GM12878 (cell line): ENCODE measurements around the gene NAXE. TPM values are rescaled to one million over a fixed set of nuclear protein-coding genes. Genes with fewer than 3 reads are reported as not detected.
A peak's percentile ranks its signal among the peaks of the same experiment; 100 is the strongest.

Source experiments
- ATAC-seq: fragments of 200-7000 bp; cut with Tn5 transposase; 3 replicates; pipeline ENCODE4 v1.9.1; 2020; ENCODE audit warnings: mild to moderate bottlenecking, moderate library complexity
- BruUV-seq: library from RNA; stranded (reverse); fragments of 400-500 nt; replicated peaks from 2 replicates; lab custom pipeline; 2021; lab: Mats Ljungman, UMichigan
- CTCF ChIA-PET: fragments of 300-600 bp; sonication (Branson Sonifier 250); formaldehyde crosslinking; extraction: SDS; loops from one replicate; lab custom pipeline; 2021; ENCODE audit warnings: inconsistent platforms; lab: Yijun Ruan, JAX
- POLR2A ChIA-PET: fragments of 350-600 bp; formaldehyde crosslinking; extraction: SDS; loops from one replicate; lab custom pipeline; 2021; ENCODE audit warnings: inconsistent platforms; lab: Charles Lee
- RAD21 ChIA-PET: fragments of 300-600 bp; sonication (Branson Sonifier 250); formaldehyde crosslinking; loops from one replicate; lab custom pipeline; 2023; ENCODE audit warnings: antibody characterized with exemption; ENCODE audit not compliant: unreplicated experiment; lab: Charles Lee
- SMC1A ChIA-PET: fragments of 300-600 bp; sonication (Branson Sonifier 250); formaldehyde crosslinking; loops from one replicate; lab custom pipeline; 2023; ENCODE audit not compliant: unreplicated experiment, uncharacterized antibody; lab: Charles Lee
- DNase-seq: peaks from one replicate; pipeline ENCODE4 v3.0.0-alpha.2; 2011; ENCODE audit warnings: low read depth, low spot score
- FAIRE-seq: peaks from 3 replicates; lab custom pipeline; 2011; peaks lifted over from hg19 to GRCh38; lab: Jason Lieb, UNC
- H2AFZ ChIP-seq: 2 replicates; pipeline ENCODE4 v1.6.0; 2011; ENCODE audit warnings: low read depth, low read length, control low read depth; ENCODE audit not compliant: control insufficient read depth
- H3K27ac ChIP-seq: 2 replicates; pipeline ENCODE4 v1.5.1; 2011; ENCODE audit warnings: control low read depth; ENCODE audit not compliant: control insufficient read depth, insufficient read depth
- H3K27me3 ChIP-seq, 2 experiments: replicated peaks in 1 of 2; 2 replicates each; pipeline versions ENCODE4 v1.6.0 to v1.6.1; 2011; ENCODE audit warnings: low read length in 1 of 2; ENCODE audit not compliant: control insufficient read depth in 2 of 2, insufficient read depth in 2 of 2
- H3K36me3 ChIP-seq, 2 experiments: 2 replicates each; pipeline ENCODE4 v1.5.1; 2011; ENCODE audit warnings: low read length in 1 of 2; ENCODE audit not compliant: control insufficient read depth in 2 of 2, insufficient read depth in 2 of 2
- H3K4me1 ChIP-seq: 2 replicates; pipeline ENCODE4 v1.6.1; 2011; ENCODE audit warnings: mild to moderate bottlenecking, low read length, moderate library complexity, mixed read lengths; ENCODE audit not compliant: control insufficient read depth, insufficient read depth
- H3K4me2 ChIP-seq: 2 replicates; pipeline ENCODE4 v1.6.0; 2011; ENCODE audit warnings: control low read depth; ENCODE audit not compliant: control insufficient read depth, insufficient read depth
- H3K4me3 ChIP-seq: fragments of 200-600 bp; sonication (generic); 2 replicates; pipeline ENCODE4 v1.5.1; 2016
- H3K79me2 ChIP-seq: 2 replicates; pipeline ENCODE4 v1.6.0; 2011; ENCODE audit warnings: low read length; ENCODE audit not compliant: control insufficient read depth, insufficient read depth
- H3K9ac ChIP-seq: 2 replicates; pipeline ENCODE4 v1.8.0; 2011; ENCODE audit warnings: low read length, control low read depth, mixed read lengths; ENCODE audit not compliant: control insufficient read depth, insufficient read depth
- H3K9me3 ChIP-seq: replicated peaks from 3 replicates; pipeline ENCODE4 v1.5.1; 2011; ENCODE audit warnings: mild to moderate bottlenecking, low read length; ENCODE audit not compliant: control insufficient read depth, insufficient read depth
- H4K20me1 ChIP-seq: 2 replicates; pipeline ENCODE4 v1.6.0; 2011; ENCODE audit not compliant: control insufficient read depth, insufficient read depth
- BMI1 ChIP-seq: fragments of 450-650 bp; IDR thresholded peaks from 2 replicates; pipeline ENCODE4 v1.6.1; 2016; ENCODE audit warnings: mild to moderate bottlenecking, moderate library complexity, borderline replicate concordance
- FOS ChIP-seq: IDR thresholded peaks from 3 replicates; pipeline ENCODE4 v1.6.1; 2011; ENCODE audit warnings: borderline replicate concordance; ENCODE audit not compliant: insufficient read length; ENCODE audit errors: extremely low read depth
- FOXM1 ChIP-seq: IDR thresholded peaks from 2 replicates; pipeline ENCODE4 v1.6.1; 2012; ENCODE audit warnings: low read depth, mild to moderate bottlenecking, inconsistent platforms, low read length, moderate library complexity
- SMAD5 ChIP-seq: IDR thresholded peaks from 2 replicates; pipeline ENCODE4 v1.6.1; 2016; ENCODE audit warnings: antibody characterized with exemption, low read depth
- TAF1 ChIP-seq: IDR thresholded peaks from 2 replicates; pipeline ENCODE4 v1.6.1; 2011; ENCODE audit warnings: mild to moderate bottlenecking, low read depth, low read length, borderline replicate concordance
- TCF7 ChIP-seq: IDR thresholded peaks from 2 replicates; pipeline ENCODE4 v1.6.1; 2014; ENCODE audit warnings: antibody characterized with exemption, borderline replicate concordance
- WGBS: methylation state at CpG from one replicate; pipeline ENCODE4 v1.1.6; 2016; ENCODE audit warnings: low lambda C conversion rate; ENCODE audit not compliant: insufficient replicate concordance, insufficient coverage; ENCODE audit errors: missing lambda C conversion rate; 5-methylcytosine and 5-hydroxymethylcytosine counted together
- in situ Hi-C: fragments of 300-500 bp; cut with MboI; formaldehyde crosslinking; loops from 9 replicates; pipeline ENCODE4 v1.14.3; 2018; ENCODE audit warnings: mixed read lengths
- intact Hi-C: fragments of 100-400 bp; cut with micrococcal nuclease; formaldehyde crosslinking; loops from one replicate; pipeline ENCODE4 v1.14.2; 2022; ENCODE audit not compliant: unreplicated experiment
- polyA plus RNA-seq, 11 experiments: library from polyadenylated mRNA; depleted of rRNA in 4 of 11; unstranded in 6 of 11; stranded (reverse) in 5 of 11; fragments of >200 nt; fragmentation: Nextera tagmentation in 4 of 11; fragmentation: Illumina TruSeq in 1 of 11; extraction: Ambion mirVana in 4 of 11; extraction: Trizol in 1 of 11; gene quantifications; 1 replicate in 1 of 11; 2 replicates in 10 of 11; pipeline versions ENCODE4 v1.2.1 to v1.2.3, GENCODE V29; 2011 to 2016; ENCODE audit warnings: inconsistent platforms in 2 of 11, missing spikeins in 2 of 11, low read depth in 1 of 11
- total RNA-seq, 4 experiments: library from RNA; depleted of rRNA in 3 of 4; stranded (reverse); fragments of >200 nt in 3 of 4; fragmentation: Illumina TruSeq in 1 of 4; extraction: Trizol in 1 of 4; gene quantifications; 2 replicates each; pipeline versions ENCODE4 v1.2.1 to v1.2.3, GENCODE V29; 2013 to 2021
- TF ChIP-seq, protein P1 (sequence below): fragments of 450-650 bp; IDR thresholded peaks from 2 replicates; pipeline ENCODE4 v1.6.1; 2016; ENCODE audit warnings: mild to moderate bottlenecking

The NAXE gene
- total and polyA plus RNA-seq, 10 of the 15 experiments (the other 5 are each of a cell fraction or from before 2014, with no cell fraction given), result 17.8 to 93.3 (median 68.8) TPM

- Histone ChIP-seq H3K79me2 (no peaks in the 10 kb centered on the region), H3K36me3 (no peaks in the 10 kb centered on the region), H3K4me3 (no peak overlapping the region), H3K4me1 (peaks cover 13% of the 10 kb centered on the region), H3K9ac (no peak overlapping the region), H3K9me3 (no peaks in the 10 kb centered on the region), H4K20me1 (no peaks in the 10 kb centered on the region), H3K27ac (no peak overlapping the region), H3K27me3 (no peaks in the 10 kb centered on the region; a peak in 1 of 4 replicates), H2AFZ (no peak overlapping the region), H3K4me2 (no peak overlapping the region)
- DNase-seq (no peak), FAIRE-seq (no peak), ATAC-seq (no peak)
- ChIA-PET SMC1A (interaction anchor here (1.0 to 1.4 kb wide), 2 partner anchors 30 to 132 kb away, joined by 3 read pairs; no protein-coding TSS in a partner anchor), POLR2A (interaction anchor here (0.6 to 1.2 kb wide), 2 partner anchors 15 to 70 kb away, joined by 3 read pairs; no protein-coding TSS in a partner anchor), CTCF (interaction anchor here (1.3 to 5.7 kb wide), 2 partner anchors 97 to 192 kb away, joined by 3 to 25 read pairs; no protein-coding TSS in a partner anchor), RAD21 (interaction anchor here (1.8 kb wide), 1 partner anchor 121 kb away, joined by 5 read pairs; no protein-coding TSS in a partner anchor)
- BruUV-seq, result no TSS peak
- in situ Hi-C loops (no loop called here), intact Hi-C loops (no loop called here)
- TF ChIP-seq FOS (no peak), BMI1 (no peak), FOXM1 (no peak), TAF1 (no peak), SMAD5 (no peak)
- WGBS, result 56% methylated on average over 4 of the region's 7 CpGs
Measured at GRCh38 chr1:156578055-156578454, 13.5 kb upstream of the NAXE start.

GRCh38 chr1:156579472-156579871 is 12.1 kb upstream of the NAXE start, which contains the start of gene TTC24:
TTC24 (plus strand) TSS chr1:156579723; CDS start chr1:156581365, 1,642 bp downstream.
- in situ Hi-C loops, result no loop called here

More at GRCh38 chr1:156579472-156579871, 12.1 kb upstream of the NAXE start, which contains the start of gene TTC24:
- Histone ChIP-seq H3K9ac (no peak within 1 kb of the TSS), H3K4me3 (no peak within 1 kb of the TSS), H2AFZ (no peak within 1 kb of the TSS), H3K4me1 (peaks cover 16% of the 10 kb centered on the region), H3K9me3 (no peaks in the 10 kb centered on the region), H3K79me2 (no peaks in the 10 kb centered on the region), H3K4me2 (no peak within 1 kb of the TSS), H3K27me3 (no peaks in the 10 kb centered on the region), H3K27ac (no peak within 1 kb of the TSS), H3K36me3 (no peaks in the 10 kb centered on the region), H4K20me1 (no peaks in the 10 kb centered on the region)
- ChIA-PET CTCF (interaction anchor here (0.7 to 5.7 kb wide), 13 partner anchors 14 to 194 kb away, joined by 3 to 36 read pairs (median 3); partner anchors contain the start of gene MEF2D), SMC1A (interaction anchor here (1.4 to 1.9 kb wide), 4 partner anchors 12 to 193 kb away, joined by 3 to 5 read pairs (median 4); partner anchors contain the start of gene NAXE), RAD21 (interaction anchor here (1.2 to 1.8 kb wide), 4 partner anchors 75 to 122 kb away, joined by 3 to 5 read pairs (median 4); no protein-coding TSS in a partner anchor), POLR2A (no interaction called here)
- ATAC-seq, result no peak
- DNase-seq, result no peak
- no peak for FAIRE-seq
- TF ChIP-seq, protein P1, sequence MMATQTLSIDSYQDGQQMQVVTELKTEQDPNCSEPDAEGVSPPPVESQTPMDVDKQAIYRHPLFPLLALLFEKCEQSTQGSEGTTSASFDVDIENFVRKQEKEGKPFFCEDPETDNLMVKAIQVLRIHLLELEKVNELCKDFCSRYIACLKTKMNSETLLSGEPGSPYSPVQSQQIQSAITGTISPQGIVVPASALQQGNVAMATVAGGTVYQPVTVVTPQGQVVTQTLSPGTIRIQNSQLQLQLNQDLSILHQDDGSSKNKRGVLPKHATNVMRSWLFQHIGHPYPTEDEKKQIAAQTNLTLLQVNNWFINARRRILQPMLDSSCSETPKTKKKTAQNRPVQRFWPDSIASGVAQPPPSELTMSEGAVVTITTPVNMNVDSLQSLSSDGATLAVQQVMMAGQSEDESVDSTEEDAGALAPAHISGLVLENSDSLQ, result peak; percentile 75
- TF ChIP-seq TCF7, result no peak
- intact Hi-C loops, result no loop called here
- no TSS peak for BruUV-seq
- 58% methylated on average over 5 of the region's 5 CpGs for WGBS
